HG03469 (cell line): ENCODE measurements around the gene TPTE2.
"Not testable (repeated sequence)": the region's sequence is repeated elsewhere in the genome, so short reads cannot be mapped to it uniquely, and the experiment has no call there.

Experiments
- ATAC-seq: cut with Tn5 transposase; IDR thresholded peaks from one replicate; pipeline ENCODE4 v1.9.1; 2021; ENCODE audit warnings: mild to moderate bottlenecking, moderate library complexity, moderate number of reproducible peaks; ENCODE audit not compliant: unreplicated experiment

Gene TPTE2

GRCh38 chr13:19572280-19572679 is 10.9 kb upstream of the TPTE2 start:
- ATAC-seq = no peak

GRCh38 chr13:19567820-19568534 is 6.6 kb upstream of the TPTE2 start:
- peak; percentile 72 for ATAC-seq

GRCh38 chr13:19561585-19561984 is 253 bp upstream of the TPTE2 start:
- ATAC-seq = no peak

DNA sequence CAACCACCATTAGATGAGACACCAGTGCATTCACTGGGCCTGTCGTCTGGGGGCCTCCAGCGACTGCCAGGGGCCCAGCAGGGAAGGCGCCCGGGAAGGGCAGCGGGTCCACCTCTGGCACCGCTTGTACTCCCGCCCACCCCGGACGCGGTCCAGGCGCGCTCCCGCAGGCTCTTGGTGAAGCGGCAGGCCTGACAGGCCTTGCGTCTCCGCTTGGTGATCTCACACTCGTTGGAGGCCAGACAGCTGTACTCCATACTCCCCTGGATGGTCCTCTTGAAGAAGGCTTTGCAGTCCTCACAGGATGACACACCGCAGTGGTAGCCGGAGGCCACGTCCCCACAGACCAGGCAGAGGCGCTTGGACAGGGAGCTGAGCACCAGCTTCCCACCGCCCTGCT is 660 bp downstream of the TPTE2 start:
- not testable (repeated sequence) for ATAC-seq

DNA sequence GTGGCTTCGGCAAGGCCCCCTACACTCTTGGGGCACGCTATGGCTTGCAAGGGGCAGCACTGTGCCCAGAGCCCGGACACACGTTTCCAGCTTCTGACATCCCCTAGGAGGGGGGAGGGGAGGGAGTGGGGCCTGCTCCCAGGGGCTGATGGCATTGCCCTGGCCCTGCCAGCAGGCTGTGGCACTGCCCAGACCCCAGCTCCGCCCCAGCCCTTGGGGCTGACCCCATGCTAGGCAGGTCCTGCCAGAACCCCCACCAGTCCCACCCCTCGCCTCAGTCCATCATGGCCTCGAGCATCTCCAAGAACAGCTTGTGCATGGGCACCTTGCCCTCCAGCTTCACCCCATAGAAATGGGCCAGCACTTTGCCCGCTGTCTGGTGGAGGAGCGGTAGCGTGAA is 1.6 kb downstream of the TPTE2 start:
- not testable (repeated sequence) for ATAC-seq

- ATAC-seq = not testable (repeated sequence)
Observed at GRCh38 chr13:19557287-19557686, 4.0 kb downstream of the TPTE2 start.

DNA sequence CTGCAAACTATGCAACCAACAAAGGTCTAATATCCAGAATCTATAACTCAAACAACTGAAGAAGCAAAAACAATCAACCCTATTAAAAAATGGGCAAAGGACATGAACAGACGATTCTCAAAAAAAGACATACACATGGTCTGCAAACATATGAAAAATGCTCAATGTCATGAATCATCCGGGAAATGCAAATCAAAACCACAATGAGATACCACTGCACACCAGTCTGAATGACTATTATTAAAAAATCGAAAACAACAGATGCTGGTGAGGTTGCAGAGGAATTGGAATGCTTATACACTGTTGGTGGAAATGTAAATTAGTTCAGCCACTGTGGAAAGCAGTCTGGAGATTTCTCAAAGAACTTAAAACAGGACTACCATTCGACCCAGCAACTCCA is 12.1 kb downstream of the TPTE2 start:
- not testable (repeated sequence) for ATAC-seq

DNA sequence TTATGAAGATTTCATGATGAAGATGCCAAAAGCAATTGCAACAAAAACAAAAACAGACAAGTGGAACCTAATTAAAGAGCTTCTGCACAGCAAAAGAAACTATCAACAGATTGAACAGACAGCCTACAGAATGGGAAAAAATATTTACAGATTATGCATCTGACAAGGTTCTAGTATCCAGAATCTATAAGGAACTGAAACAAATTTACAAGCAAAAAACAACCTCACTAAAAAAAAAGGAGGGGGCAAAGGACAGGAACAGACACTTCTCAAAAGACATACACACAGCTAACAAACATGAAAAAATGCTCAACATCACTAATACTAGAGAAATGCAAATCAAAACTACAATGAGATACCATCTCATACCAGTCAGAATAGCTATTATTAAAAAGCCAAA is 35.7 kb downstream of the TPTE2 start:
- ATAC-seq = not testable (repeated sequence)

- ATAC-seq = no peak
Observed at GRCh38 chr13:19519049-19519448, 42.3 kb downstream of the TPTE2 start.

DNA sequence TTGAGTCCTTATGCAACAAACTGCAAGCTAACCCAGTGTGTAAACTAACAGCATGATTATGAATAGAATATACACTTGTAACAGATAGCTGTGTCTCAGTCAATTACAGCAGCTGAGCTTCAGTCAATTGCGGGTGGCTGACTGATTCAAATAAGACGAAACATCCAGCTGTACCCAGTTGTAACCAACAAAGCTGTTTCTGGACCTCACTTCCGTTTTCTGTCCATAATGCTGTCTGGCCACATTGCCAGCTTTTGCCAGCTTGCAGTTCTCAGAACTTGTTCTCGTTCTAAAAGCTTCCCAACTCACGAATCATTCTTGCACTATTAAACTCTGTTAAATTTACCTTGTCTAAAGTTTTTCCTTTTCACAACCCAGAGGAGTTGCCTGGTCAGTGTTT is 53.7 kb downstream of the TPTE2 start:
- ATAC-seq = not testable (repeated sequence)

GRCh38 chr13:19460126-19460525 is 101.2 kb downstream of the TPTE2 start:
- ATAC-seq = not testable (repeated sequence)

GRCh38 chr13:19439056-19439686 is 122.2 kb downstream of the TPTE2 start:
- not testable (repeated sequence) for ATAC-seq

GRCh38 chr13:19437780-19438179 is 123.6 kb downstream of the TPTE2 start:
- not testable (repeated sequence) for ATAC-seq

DNA sequence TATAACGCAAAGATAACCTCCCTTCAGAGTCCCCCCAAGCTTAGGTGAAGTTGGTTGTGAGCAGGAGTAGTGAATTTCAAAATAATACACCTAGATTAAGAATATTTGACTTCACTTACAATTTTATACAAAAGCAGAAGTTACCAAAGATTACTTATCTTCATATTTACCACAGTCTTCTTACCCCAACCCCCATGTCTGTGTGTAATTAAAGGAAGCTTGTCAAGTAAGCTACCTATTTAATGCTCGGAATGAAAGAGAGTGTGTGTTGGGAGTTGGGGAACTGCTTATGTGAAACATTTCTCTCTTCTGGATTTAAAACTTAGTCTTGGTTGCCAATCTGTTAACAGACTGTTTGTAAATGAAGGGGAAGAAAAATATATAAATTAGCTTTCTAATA is 139.1 kb downstream of the TPTE2 start:
- not testable (repeated sequence) for ATAC-seq

DNA sequence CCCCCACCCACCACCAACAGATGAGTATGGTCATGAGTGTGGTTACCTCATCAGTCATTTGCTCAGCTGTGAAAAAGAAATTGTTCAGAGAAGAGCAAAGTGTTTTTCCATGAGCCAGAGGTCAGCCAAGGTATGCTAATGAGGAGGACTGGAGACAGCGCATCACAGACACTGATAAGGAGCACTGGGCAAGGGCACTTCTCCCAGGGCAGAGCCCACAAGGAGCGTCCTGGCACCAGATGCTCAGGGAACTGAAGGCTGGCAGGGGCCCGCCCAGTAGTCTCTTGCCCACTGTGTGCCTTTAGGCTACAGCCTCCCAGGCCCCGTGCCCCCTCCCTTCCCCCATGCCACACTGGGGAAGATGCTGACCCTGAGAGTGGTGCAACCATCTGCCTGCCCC is 148.8 kb downstream of the TPTE2 start:
- ATAC-seq = not testable (repeated sequence)

DNA sequence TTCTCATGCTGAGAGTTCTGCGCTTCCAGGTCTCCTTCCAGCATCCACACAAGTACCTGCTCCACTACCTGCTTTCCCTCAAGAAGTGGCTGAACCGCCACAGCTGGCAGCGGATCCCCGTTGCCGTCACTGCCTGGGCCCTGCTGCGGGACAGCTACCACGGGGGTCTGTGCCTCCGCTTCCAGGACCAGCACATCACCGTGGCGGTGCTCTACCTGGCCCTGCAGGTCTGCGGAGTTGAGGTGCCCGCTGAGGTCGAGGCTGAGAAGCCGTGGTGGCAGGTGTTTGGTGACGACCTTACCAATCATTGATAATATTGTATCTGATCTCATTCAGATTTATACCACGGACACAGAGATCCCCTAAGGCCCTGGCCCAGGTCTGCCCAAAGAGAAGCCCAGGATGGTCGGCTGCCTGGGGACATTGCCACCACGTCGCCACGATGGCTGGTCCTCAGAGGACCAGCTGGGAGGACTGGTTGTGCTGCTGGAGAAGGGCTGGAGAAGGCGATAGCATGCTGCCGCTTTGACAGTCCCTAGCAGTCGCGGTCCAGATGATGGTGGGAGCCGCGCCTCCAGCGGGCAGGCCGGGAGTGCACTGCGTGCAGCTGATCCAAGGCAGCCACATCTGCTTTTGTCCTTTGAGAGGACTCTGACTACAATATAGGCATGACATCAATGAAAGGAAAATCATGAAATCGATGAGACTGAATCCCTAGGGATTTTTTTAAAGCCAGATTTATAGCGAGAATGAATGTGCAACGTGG is 178.4 kb downstream of the TPTE2 start:
- not testable (repeated sequence) for ATAC-seq

GRCh38 chr13:19382111-19382510 is 179.2 kb downstream of the TPTE2 start:
- ATAC-seq = no peak
